Liver (tissue), 9 donors: ENCODE results near the gene MED26. TPM values are rescaled to one million over a fixed set of nuclear protein-coding genes. Genes with fewer than 3 reads are reported as not detected.

ENCODE experiments used
- DNase-seq: peaks from one replicate; pipeline ENCODE4 v3.0.0-alpha.2; 2017; ENCODE audit warnings: low spot score
- H3K27ac ChIP-seq, 2 donors: one replicate each; pipeline ENCODE4 v1.7.0; 2013; ENCODE audit warnings: inconsistent platforms in 2 of 2, low read length in 2 of 2, control low read depth in 1 of 2, low read depth in 1 of 2, mild to moderate bottlenecking in 1 of 2
- H3K27me3 ChIP-seq, 4 donors: one replicate each; pipeline versions ENCODE4 v1.6.1 to v1.7.0; 2013; ENCODE audit warnings: low read length in 3 of 4, inconsistent platforms in 1 of 4, mild to moderate bottlenecking in 1 of 4, moderate library complexity in 1 of 4; ENCODE audit not compliant: control insufficient read depth in 4 of 4, insufficient read depth in 4 of 4
- H3K36me3 ChIP-seq, 4 donors: one replicate each; pipeline versions ENCODE4 v1.6.1 to v1.7.0; 2013; ENCODE audit warnings: low read length in 3 of 4, mild to moderate bottlenecking in 3 of 4, low read depth in 1 of 4, moderate library complexity in 1 of 4; ENCODE audit not compliant: control insufficient read depth in 4 of 4, insufficient read depth in 3 of 4
- H3K4me1 ChIP-seq, 4 donors: one replicate each; pipeline versions ENCODE4 v1.6.1 to v1.7.0; 2013; ENCODE audit warnings: low read length in 3 of 4, mild to moderate bottlenecking in 3 of 4, moderate library complexity in 1 of 4; ENCODE audit not compliant: control insufficient read depth in 4 of 4, insufficient read depth in 4 of 4
- H3K4me3 ChIP-seq, 3 donors: one replicate each; pipeline versions ENCODE4 v1.6.1 to v1.7.0; 2013; ENCODE audit warnings: low read length in 3 of 3, control low read depth in 1 of 3, low read depth in 1 of 3, mild to moderate bottlenecking in 1 of 3
- H3K9ac ChIP-seq, 2 donors: one replicate each; pipeline ENCODE4 v1.7.0; 2013; ENCODE audit warnings: low read length in 2 of 2, mild to moderate bottlenecking in 2 of 2, moderate library complexity in 2 of 2, control low read depth in 1 of 2, low read depth in 1 of 2
- H3K9me3 ChIP-seq, 4 donors: one replicate each; pipeline versions ENCODE4 v1.6.1 to v1.7.0; 2013; ENCODE audit warnings: low read length in 3 of 4; ENCODE audit not compliant: control insufficient read depth in 4 of 4
- EGR1 ChIP-seq, 2 donors: IDR thresholded peaks; 2 replicates each; pipeline ENCODE4 v1.6.1; 2016 to 2018; ENCODE audit warnings: antibody characterized with exemption in 2 of 2, low read depth in 2 of 2
- FOXA1 ChIP-seq: IDR thresholded peaks from 2 replicates; pipeline ENCODE4 v1.6.1; 2016; ENCODE audit warnings: antibody characterized with exemption
- FOXA2 ChIP-seq: IDR thresholded peaks from 2 replicates; pipeline ENCODE4 v1.6.1; 2016; ENCODE audit warnings: antibody characterized with exemption
- GABPA ChIP-seq, 2 donors: IDR thresholded peaks in 1 of 2; conservative IDR thresholded peaks in 1 of 2; 2 replicates each; pipeline ENCODE4 v1.6.1; 2016; ENCODE audit warnings: antibody characterized with exemption in 2 of 2, mild to moderate bottlenecking in 1 of 2, moderate library complexity in 1 of 2
- HNF4A ChIP-seq, 2 donors: conservative IDR thresholded peaks; 2 replicates each; pipeline ENCODE4 v1.6.1; 2016; ENCODE audit warnings: antibody characterized with exemption in 2 of 2, mild to moderate bottlenecking in 2 of 2
- HNF4G ChIP-seq: IDR thresholded peaks from 2 replicates; pipeline ENCODE4 v1.6.1; 2016; ENCODE audit warnings: antibody characterized with exemption
- JUND ChIP-seq, 2 donors: IDR thresholded peaks; 2 replicates each; pipeline ENCODE4 v1.6.1; 2016; ENCODE audit warnings: antibody characterized with exemption in 2 of 2
- NR2F2 ChIP-seq: IDR thresholded peaks from 2 replicates; pipeline ENCODE4 v1.6.1; 2016; ENCODE audit warnings: antibody characterized with exemption
- RAD21 ChIP-seq, 2 donors: IDR thresholded peaks; 2 replicates each; pipeline ENCODE4 v1.6.1; 2016; ENCODE audit warnings: antibody characterized with exemption in 2 of 2, mild to moderate bottlenecking in 2 of 2
- RXRA ChIP-seq, 2 donors: IDR thresholded peaks; 2 replicates each; pipeline ENCODE4 v1.6.1; 2017 to 2018; ENCODE audit warnings: antibody characterized with exemption in 2 of 2, mild to moderate bottlenecking in 1 of 2
- SP1 ChIP-seq: IDR thresholded peaks from 2 replicates; pipeline ENCODE4 v1.6.1; 2018; ENCODE audit warnings: antibody characterized with exemption, mild to moderate bottlenecking
- TAF1 ChIP-seq: conservative IDR thresholded peaks from 2 replicates; pipeline ENCODE4 v1.6.1; 2016; ENCODE audit warnings: antibody characterized with exemption, mild to moderate bottlenecking
- YY1 ChIP-seq: IDR thresholded peaks from 2 replicates; pipeline ENCODE4 v1.6.1; 2016; ENCODE audit warnings: antibody characterized with exemption, mild to moderate bottlenecking
- WGBS: extraction: QIAGEN DNeasy Blood & Tissue Kit; methylation state at CpG from one replicate; pipeline ENCODE4 v1.1.7; 2013; 5-methylcytosine and 5-hydroxymethylcytosine counted together
- polyA plus RNA-seq, 2 donors: library from polyadenylated mRNA; stranded (reverse) in 1 of 2; unstranded in 1 of 2; fragments of 200-250 nt in 1 of 2; fragments of >200 nt in 1 of 2; fragmentation: Nextera tagmentation in 1 of 2; extraction: Ambion mirVana in 1 of 2; gene quantifications; one replicate each; pipeline versions ENCODE4 v1.2.1 to v1.2.3, GENCODE V29; 2013 to 2015
- total RNA-seq, 2 donors: library from RNA; depleted of rRNA; stranded (reverse); fragments of >200 nt; gene quantifications; one replicate each; pipeline ENCODE4 v1.2.3, GENCODE V29; 2014
- TF ChIP-seq, protein P1 (sequence below): IDR thresholded peaks from 2 replicates; pipeline ENCODE4 v1.6.1; 2016; ENCODE audit warnings: antibody characterized with exemption
- TF ChIP-seq, protein P2 (sequence below): fragments of 150-350 bp; IDR thresholded peaks from 2 replicates; pipeline ENCODE4 v1.5.1; 2017; ENCODE audit warnings: improper control_type of control experiment, low read depth, low read length; ENCODE audit not compliant: missing input control
- TF ChIP-seq, protein P3 (sequence below): IDR thresholded peaks from 2 replicates; pipeline ENCODE4 v1.6.1; 2016; ENCODE audit warnings: antibody characterized with exemption
- TF ChIP-seq, protein P4 (sequence below): IDR thresholded peaks from 2 replicates; pipeline ENCODE4 v1.6.1; 2016; ENCODE audit warnings: antibody characterized with exemption
- TF ChIP-seq, protein P5 (sequence below): IDR thresholded peaks from 2 replicates; pipeline ENCODE4 v1.6.1; 2016; ENCODE audit warnings: antibody characterized with exemption, mild to moderate bottlenecking
- donor health status: healthy.
- donor health status: healthy.
- donor health status: healthy.
- donor health status: healthy.
- donor health status: healthy.

MED26 gene
- total and polyA plus RNA-seq, 4 donors = 1.5 to 3.8 (median 3.2) TPM

DNA sequence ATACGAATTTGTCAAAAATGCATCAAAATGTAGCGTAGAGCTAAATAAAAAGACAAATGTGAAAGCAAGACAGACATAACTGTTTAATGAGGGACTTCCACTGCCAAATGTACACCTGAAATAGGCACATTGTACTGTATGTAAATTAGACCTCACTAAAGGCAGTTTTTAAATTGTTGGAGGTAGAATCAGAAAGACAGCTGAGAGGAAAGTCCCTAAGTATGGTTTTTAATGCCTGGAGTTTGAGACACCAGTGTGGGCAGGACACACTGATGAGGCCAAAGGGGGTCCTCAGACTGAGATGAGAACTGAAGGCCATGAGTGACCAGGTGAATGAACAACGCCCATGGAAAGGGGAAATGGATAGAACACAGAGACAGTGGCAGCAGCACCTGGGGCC is 22.9 kb downstream of the MED26 start:
- H3K36me3 ChIP-seq = no peaks in the 10 kb centered on the region
- H3K4me3 ChIP-seq = no peak overlapping the region
- H3K27ac ChIP-seq = no peak overlapping the region
- TF ChIP-seq, protein P1, sequence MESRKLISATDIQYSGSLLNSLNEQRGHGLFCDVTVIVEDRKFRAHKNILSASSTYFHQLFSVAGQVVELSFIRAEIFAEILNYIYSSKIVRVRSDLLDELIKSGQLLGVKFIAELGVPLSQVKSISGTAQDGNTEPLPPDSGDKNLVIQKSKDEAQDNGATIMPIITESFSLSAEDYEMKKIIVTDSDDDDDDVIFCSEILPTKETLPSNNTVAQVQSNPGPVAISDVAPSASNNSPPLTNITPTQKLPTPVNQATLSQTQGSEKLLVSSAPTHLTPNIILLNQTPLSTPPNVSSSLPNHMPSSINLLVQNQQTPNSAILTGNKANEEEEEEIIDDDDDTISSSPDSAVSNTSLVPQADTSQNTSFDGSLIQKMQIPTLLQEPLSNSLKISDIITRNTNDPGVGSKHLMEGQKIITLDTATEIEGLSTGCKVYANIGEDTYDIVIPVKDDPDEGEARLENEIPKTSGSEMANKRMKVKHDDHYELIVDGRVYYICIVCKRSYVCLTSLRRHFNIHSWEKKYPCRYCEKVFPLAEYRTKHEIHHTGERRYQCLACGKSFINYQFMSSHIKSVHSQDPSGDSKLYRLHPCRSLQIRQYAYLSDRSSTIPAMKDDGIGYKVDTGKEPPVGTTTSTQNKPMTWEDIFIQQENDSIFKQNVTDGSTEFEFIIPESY = no peak
- TF ChIP-seq RXRA (IDR thresholded peaks at IDR 0.05) (no peak), EGR1 (IDR thresholded peaks at IDR 0.05; ENCODE audit: low read depth in 2 of 2) (no peak), GABPA (IDR thresholded peaks at IDR 0.05 in 1 of 2, conservative IDR thresholded peaks at IDR 0.05 in 1 of 2) (no peak), SP1 (no peak), HNF4G (no peak), FOXA2 (no peak), JUND (IDR thresholded peaks at IDR 0.05) (no peak), NR2F2 (no peak), HNF4A (conservative IDR thresholded peaks at IDR 0.05) (no peak), FOXA1 (no peak), YY1 (no peak), TAF1 (no peak), RAD21 (IDR thresholded peaks at IDR 0.05) (no peak)
- TF ChIP-seq, protein P2, sequence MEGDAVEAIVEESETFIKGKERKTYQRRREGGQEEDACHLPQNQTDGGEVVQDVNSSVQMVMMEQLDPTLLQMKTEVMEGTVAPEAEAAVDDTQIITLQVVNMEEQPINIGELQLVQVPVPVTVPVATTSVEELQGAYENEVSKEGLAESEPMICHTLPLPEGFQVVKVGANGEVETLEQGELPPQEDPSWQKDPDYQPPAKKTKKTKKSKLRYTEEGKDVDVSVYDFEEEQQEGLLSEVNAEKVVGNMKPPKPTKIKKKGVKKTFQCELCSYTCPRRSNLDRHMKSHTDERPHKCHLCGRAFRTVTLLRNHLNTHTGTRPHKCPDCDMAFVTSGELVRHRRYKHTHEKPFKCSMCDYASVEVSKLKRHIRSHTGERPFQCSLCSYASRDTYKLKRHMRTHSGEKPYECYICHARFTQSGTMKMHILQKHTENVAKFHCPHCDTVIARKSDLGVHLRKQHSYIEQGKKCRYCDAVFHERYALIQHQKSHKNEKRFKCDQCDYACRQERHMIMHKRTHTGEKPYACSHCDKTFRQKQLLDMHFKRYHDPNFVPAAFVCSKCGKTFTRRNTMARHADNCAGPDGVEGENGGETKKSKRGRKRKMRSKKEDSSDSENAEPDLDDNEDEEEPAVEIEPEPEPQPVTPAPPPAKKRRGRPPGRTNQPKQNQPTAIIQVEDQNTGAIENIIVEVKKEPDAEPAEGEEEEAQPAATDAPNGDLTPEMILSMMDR = no peak
- TF ChIP-seq, protein P3, sequence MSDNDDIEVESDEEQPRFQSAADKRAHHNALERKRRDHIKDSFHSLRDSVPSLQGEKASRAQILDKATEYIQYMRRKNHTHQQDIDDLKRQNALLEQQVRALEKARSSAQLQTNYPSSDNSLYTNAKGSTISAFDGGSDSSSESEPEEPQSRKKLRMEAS = no peak
- TF ChIP-seq, protein P4, sequence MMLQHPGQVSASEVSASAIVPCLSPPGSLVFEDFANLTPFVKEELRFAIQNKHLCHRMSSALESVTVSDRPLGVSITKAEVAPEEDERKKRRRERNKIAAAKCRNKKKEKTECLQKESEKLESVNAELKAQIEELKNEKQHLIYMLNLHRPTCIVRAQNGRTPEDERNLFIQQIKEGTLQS = no peak
- TF ChIP-seq, protein P5, sequence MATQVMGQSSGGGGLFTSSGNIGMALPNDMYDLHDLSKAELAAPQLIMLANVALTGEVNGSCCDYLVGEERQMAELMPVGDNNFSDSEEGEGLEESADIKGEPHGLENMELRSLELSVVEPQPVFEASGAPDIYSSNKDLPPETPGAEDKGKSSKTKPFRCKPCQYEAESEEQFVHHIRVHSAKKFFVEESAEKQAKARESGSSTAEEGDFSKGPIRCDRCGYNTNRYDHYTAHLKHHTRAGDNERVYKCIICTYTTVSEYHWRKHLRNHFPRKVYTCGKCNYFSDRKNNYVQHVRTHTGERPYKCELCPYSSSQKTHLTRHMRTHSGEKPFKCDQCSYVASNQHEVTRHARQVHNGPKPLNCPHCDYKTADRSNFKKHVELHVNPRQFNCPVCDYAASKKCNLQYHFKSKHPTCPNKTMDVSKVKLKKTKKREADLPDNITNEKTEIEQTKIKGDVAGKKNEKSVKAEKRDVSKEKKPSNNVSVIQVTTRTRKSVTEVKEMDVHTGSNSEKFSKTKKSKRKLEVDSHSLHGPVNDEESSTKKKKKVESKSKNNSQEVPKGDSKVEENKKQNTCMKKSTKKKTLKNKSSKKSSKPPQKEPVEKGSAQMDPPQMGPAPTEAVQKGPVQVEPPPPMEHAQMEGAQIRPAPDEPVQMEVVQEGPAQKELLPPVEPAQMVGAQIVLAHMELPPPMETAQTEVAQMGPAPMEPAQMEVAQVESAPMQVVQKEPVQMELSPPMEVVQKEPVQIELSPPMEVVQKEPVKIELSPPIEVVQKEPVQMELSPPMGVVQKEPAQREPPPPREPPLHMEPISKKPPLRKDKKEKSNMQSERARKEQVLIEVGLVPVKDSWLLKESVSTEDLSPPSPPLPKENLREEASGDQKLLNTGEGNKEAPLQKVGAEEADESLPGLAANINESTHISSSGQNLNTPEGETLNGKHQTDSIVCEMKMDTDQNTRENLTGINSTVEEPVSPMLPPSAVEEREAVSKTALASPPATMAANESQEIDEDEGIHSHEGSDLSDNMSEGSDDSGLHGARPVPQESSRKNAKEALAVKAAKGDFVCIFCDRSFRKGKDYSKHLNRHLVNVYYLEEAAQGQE = no peak
- H3K27me3 ChIP-seq = no peaks in the 10 kb centered on the region
- peaks cover 0 to 12% (median 6%) of the 10 kb centered on the region in 4 donors for H3K4me1 ChIP-seq
- WGBS = 91% methylated on average over 3 of the region's 3 CpGs
- H3K9me3 ChIP-seq = no peaks in the 10 kb centered on the region
- H3K9ac ChIP-seq = no peak overlapping the region
- no peak for DNase-seq
